ENCODE data around the gene GRM7. TPM values are rescaled to one million over a fixed set of nuclear protein-coding genes. Genes with fewer than 3 reads are reported as not detected.

GRM7 gene
- total RNA-seq, 1 experiment from 2014 or later: 0.04 TPM

DNA sequence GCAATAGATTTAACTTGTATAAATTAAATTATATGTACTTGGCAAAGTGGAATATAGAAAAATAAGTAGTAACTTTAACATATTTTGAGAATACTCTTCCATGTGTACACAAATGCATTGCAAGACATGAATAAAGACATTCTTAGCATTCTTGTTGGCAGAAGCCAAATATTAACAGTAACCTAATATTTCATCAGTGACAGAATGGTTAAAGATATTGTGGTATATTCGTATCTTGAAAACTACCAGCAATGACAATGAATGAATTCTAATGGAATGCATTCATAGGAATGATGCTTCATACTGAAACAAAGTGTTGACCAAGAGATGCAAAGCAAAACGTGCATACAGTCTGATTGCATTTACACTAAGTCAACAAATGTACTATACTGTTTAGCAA is 524.7 kb downstream of the GRM7 start:
- Histone ChIP-seq H3K4me1 (no peaks in the 10 kb centered on the region), H3K9me3 (replicated peaks) (no peaks in the 10 kb centered on the region), H3K27me3 (no peaks in the 10 kb centered on the region), H3K27ac (no peak overlapping the region), H3K4me3 (no peak overlapping the region), H3K36me3 (no peaks in the 10 kb centered on the region)
- no peak for DNase-seq

- H3K27me3 ChIP-seq: no peaks in the 10 kb centered on the region
- H3K4me3 ChIP-seq: no peak overlapping the region
- no peak for DNase-seq
- H3K36me3 ChIP-seq: no peaks in the 10 kb centered on the region
- H3K9me3 ChIP-seq (replicated peaks): no peaks in the 10 kb centered on the region
- H3K4me1 ChIP-seq: no peaks in the 10 kb centered on the region
- no peak overlapping the region for H3K27ac ChIP-seq
Measured at GRCh38 chr3:7388026-7388425, 527.1 kb downstream of the GRM7 start.

DNA sequence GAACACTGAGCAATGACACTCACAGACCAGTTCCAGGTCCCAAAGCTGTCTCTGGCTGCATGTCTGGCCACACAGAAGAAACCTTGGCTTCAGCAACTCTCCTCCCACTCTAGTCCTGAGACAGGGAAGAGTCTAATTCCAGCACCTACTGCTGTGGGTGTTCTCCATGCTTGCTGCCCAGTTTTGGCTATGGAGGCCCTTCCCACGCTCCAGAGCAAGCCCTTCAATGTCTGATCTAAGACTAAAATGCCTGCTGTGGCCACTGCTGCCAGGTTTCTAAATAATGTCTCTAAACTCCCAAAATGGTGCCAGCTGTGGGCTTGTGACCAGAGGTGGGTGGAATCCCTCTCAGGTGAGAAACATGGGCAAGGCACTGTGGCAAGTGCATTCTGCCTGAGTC is 531.3 kb downstream of the GRM7 start:
- H3K36me3 ChIP-seq: no peaks in the 10 kb centered on the region
- H3K4me1 ChIP-seq: no peaks in the 10 kb centered on the region
- H3K9me3 ChIP-seq (replicated peaks): no peaks in the 10 kb centered on the region
- DNase-seq: no peak
- H3K27me3 ChIP-seq: no peaks in the 10 kb centered on the region
- no peak overlapping the region for H3K27ac ChIP-seq
- no peak overlapping the region for H3K4me3 ChIP-seq

DNA sequence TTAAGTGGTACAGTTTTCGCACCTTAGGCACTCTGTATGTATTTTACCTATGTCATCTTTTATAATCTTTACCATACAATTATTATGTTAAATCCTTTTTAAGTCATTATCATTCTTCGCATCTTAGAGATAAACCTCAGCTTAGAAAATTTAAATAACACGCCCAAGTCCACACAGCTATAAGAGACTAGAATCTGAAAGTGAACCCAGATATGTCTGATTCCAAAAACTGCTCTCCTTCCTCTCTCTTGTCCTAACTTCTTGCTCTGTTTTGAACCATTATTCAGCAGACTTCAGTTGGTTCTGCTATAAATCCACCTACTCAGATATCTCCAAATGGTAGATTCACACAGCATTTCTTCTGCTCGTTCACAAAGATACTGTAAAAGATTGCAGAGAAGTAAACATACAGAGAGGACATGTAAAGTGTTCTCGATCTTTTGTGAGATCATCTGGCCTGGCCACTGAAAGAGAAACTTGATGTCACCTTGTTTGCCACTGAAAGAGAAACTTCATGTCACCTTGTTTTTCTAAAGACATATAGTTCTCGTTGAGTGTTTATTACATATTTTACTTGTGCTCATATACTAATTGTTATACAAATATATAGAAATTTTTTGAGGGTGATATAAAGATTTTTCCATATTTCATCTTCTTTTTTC is 533.2 kb downstream of the GRM7 start:
- no peaks in the 10 kb centered on the region for H3K27me3 ChIP-seq
- no peaks in the 10 kb centered on the region for H3K9me3 ChIP-seq (replicated peaks)
- H3K4me1 ChIP-seq: no peaks in the 10 kb centered on the region
- H3K27ac ChIP-seq: no peak overlapping the region
- no peak for DNase-seq
- H3K36me3 ChIP-seq: no peaks in the 10 kb centered on the region
- H3K4me3 ChIP-seq: no peak overlapping the region

DNA sequence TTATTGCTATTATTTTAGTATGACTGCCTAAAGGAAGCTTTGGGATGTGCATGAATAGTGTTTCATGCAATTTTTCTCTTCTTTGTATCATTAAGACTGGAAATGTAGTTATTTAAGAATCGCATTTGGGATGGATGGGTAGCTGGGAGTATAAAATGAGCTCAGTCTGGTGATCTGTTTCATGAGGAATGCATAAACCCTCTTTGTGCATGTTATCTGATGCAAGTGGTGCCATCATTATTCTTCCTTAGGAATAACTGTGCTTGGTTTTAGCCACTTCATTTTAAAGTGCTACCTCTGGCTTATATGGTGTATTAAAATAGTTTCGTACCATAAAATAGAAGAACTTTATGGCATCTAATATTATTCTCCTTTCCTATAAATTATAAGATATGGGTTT is 535.6 kb downstream of the GRM7 start:
- Histone ChIP-seq H3K27ac (no peak overlapping the region), H3K36me3 (no peaks in the 10 kb centered on the region), H3K4me3 (no peak overlapping the region), H3K27me3 (no peaks in the 10 kb centered on the region), H3K4me1 (no peaks in the 10 kb centered on the region), H3K9me3 (replicated peaks) (no peaks in the 10 kb centered on the region)
- DNase-seq: no peak

GRCh38 chr3:7397097-7397496 is 536.2 kb downstream of the GRM7 start:
- no peaks in the 10 kb centered on the region for H3K9me3 ChIP-seq (replicated peaks)
- no peak for DNase-seq
- no peaks in the 10 kb centered on the region for H3K27me3 ChIP-seq
- no peaks in the 10 kb centered on the region for H3K36me3 ChIP-seq
- H3K27ac ChIP-seq: no peak overlapping the region
- H3K4me1 ChIP-seq: no peaks in the 10 kb centered on the region
- H3K4me3 ChIP-seq: no peak overlapping the region

DNA sequence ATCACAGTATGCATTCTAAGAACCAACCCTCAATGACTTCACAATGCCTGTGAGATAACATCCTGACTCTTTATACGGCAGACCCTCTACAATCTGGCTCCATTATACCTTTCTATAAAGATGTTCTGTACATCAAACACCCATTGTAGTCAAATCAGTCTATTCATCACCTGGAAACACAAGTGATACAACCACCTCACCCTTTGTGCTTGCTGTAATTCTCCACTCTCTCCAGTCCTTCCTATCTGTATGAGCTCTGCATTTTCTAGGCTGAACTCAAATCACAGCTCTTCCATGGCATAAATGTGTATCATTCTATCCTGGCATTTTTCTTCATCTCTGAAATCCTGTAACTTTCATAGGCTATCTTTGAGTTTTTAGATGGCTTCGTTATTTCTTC is 539.4 kb downstream of the GRM7 start:
- Histone ChIP-seq H3K4me3 (no peak overlapping the region), H3K9me3 (replicated peaks) (no peaks in the 10 kb centered on the region), H3K36me3 (no peaks in the 10 kb centered on the region), H3K27ac (no peak overlapping the region), H3K4me1 (no peaks in the 10 kb centered on the region), H3K27me3 (no peaks in the 10 kb centered on the region)
- no peak for DNase-seq

- H3K4me3 ChIP-seq: no peak overlapping the region
Measured at GRCh38 chr3:7401418-7401817, 540.5 kb downstream of the GRM7 start.

DNA sequence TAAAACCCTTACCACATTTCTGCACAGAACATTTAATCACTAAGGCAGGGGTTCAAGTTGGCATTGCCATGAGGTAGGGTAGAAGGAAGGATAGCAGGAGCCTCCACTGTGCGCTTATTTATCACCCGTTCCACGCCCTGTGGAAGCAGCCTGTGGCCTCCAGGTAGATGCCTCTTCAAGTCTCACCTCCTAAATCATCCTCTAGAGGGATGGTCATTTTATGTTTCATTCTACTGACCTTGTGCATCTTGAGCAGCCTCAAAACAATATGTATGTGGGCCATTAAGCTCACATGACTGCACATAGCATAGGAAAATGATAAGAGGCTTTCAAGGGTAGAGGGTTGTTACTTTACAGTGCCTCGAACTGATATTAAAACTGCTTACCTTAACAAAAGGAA is 546.2 kb downstream of the GRM7 start:
- Histone ChIP-seq H3K9me3 (replicated peaks) (no peaks in the 10 kb centered on the region), H3K27me3 (no peaks in the 10 kb centered on the region), H3K36me3 (no peaks in the 10 kb centered on the region), H3K4me1 (no peaks in the 10 kb centered on the region), H3K4me3 (no peak overlapping the region), H3K27ac (no peak overlapping the region)
- DNase-seq: no peak

More at GRCh38 chr3:7401418-7401817, 540.5 kb downstream of the GRM7 start:
- DNase-seq: no peak
- Histone ChIP-seq H3K36me3 (no peaks in the 10 kb centered on the region), H3K4me1 (no peaks in the 10 kb centered on the region), H3K27me3 (no peaks in the 10 kb centered on the region), H3K9me3 (replicated peaks) (no peaks in the 10 kb centered on the region), H3K27ac (no peak overlapping the region)

DNA sequence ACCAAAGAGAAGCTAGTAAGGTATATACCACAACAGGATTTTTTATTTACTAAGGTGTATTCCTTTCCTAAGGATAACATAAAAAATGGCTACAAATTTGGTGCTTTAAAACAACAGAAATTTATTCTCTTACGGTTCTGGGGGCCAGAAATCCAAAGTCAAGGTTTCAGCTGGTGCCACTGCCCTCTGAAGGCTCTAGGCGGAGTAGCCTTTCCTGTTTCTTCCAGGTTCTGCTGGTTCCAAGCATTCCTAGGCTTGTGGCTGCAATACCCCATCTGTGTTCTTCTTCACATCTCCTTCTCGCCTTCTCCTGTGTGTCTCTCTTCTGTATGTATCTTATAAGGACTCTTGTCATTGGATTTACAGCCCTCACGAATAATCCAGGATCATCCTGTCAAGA is 549.9 kb downstream of the GRM7 start:
- Histone ChIP-seq H3K27me3 (no peaks in the 10 kb centered on the region), H3K4me3 (no peak overlapping the region), H3K9me3 (replicated peaks) (no peaks in the 10 kb centered on the region), H3K4me1 (no peaks in the 10 kb centered on the region), H3K27ac (no peak overlapping the region), H3K36me3 (no peaks in the 10 kb centered on the region)
- DNase-seq: no peak

DNA sequence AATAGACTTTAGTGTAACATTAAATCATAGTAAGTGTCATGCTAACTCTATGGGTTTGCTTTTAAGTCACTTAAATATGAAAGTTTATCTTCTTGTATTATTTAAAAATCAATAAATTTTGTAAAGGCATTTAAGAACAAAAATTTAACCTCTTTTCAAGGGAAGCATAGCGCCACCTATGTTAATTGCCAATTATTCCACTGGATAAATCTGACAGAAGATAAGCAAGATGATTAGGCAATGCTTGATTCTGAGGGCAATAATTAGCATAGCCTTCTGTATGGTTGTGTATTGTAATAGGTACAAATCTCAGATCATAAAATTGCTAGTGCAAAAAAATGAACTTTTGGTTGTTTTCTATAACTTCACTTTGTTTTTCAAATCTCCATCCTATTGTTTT is 560.1 kb downstream of the GRM7 start:
- Histone ChIP-seq H3K4me3 (no peak overlapping the region), H3K27me3 (no peaks in the 10 kb centered on the region), H3K27ac (no peak overlapping the region), H3K4me1 (no peaks in the 10 kb centered on the region), H3K9me3 (replicated peaks) (no peaks in the 10 kb centered on the region), H3K36me3 (no peaks in the 10 kb centered on the region)
- no peak for DNase-seq

- Histone ChIP-seq H3K9me3 (replicated peaks) (no peaks in the 10 kb centered on the region), H3K27me3 (no peaks in the 10 kb centered on the region), H3K27ac (no peak overlapping the region), H3K4me3 (no peak overlapping the region), H3K36me3 (no peaks in the 10 kb centered on the region), H3K4me1 (no peaks in the 10 kb centered on the region)
- DNase-seq: no peak
Measured at GRCh38 chr3:7423036-7423435, 562.1 kb downstream of the GRM7 start.

GRCh38 chr3:7423995-7424394 is 563.1 kb downstream of the GRM7 start:
- no peak overlapping the region for H3K27ac ChIP-seq
- H3K9me3 ChIP-seq (replicated peaks): no peaks in the 10 kb centered on the region
- no peaks in the 10 kb centered on the region for H3K36me3 ChIP-seq
- no peak overlapping the region for H3K4me3 ChIP-seq
- H3K4me1 ChIP-seq: no peaks in the 10 kb centered on the region
- DNase-seq: no peak
- no peaks in the 10 kb centered on the region for H3K27me3 ChIP-seq

GRCh38 chr3:7428206-7428718 is 567.3 kb downstream of the GRM7 start:
- Histone ChIP-seq H3K4me3 (no peak overlapping the region), H3K9me3 (replicated peaks) (no peaks in the 10 kb centered on the region), H3K4me1 (no peaks in the 10 kb centered on the region), H3K27ac (no peak overlapping the region), H3K36me3 (no peaks in the 10 kb centered on the region), H3K27me3 (no peaks in the 10 kb centered on the region)
- no peak for DNase-seq

DNA sequence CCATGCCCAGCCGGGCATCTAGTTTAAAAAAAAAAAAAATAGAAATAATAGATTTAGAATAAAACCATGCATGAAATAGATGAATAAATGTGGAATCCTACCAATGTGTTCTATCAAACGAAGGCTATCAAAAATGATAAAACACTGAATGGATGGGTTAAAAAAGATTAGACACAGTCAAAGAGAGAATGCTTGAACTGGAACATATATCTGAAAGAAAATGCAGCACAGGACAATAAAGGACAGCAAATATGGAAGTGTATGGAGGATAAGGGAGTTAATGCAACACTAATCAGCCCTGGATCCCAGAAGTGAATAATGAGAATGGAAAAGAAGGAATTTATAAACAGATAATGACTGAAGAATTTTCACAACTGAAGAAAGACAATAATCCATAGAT is 571.7 kb downstream of the GRM7 start:
- no peaks in the 10 kb centered on the region for H3K4me1 ChIP-seq
- H3K36me3 ChIP-seq: no peaks in the 10 kb centered on the region
- no peaks in the 10 kb centered on the region for H3K9me3 ChIP-seq (replicated peaks)
- no peak for DNase-seq
- H3K27me3 ChIP-seq: no peaks in the 10 kb centered on the region
- no peak overlapping the region for H3K4me3 ChIP-seq
- no peak overlapping the region for H3K27ac ChIP-seq

- H3K36me3 ChIP-seq: no peaks in the 10 kb centered on the region
- H3K4me1 ChIP-seq: no peaks in the 10 kb centered on the region
- H3K9me3 ChIP-seq (replicated peaks): no peaks in the 10 kb centered on the region
- no peak overlapping the region for H3K4me3 ChIP-seq
- no peak overlapping the region for H3K27ac ChIP-seq
- no peak for DNase-seq
- H3K27me3 ChIP-seq: no peaks in the 10 kb centered on the region
Measured at GRCh38 chr3:7433073-7433472, 572.2 kb downstream of the GRM7 start.
